Measurements from ENCODE around the gene ACSBG1.

DNA sequence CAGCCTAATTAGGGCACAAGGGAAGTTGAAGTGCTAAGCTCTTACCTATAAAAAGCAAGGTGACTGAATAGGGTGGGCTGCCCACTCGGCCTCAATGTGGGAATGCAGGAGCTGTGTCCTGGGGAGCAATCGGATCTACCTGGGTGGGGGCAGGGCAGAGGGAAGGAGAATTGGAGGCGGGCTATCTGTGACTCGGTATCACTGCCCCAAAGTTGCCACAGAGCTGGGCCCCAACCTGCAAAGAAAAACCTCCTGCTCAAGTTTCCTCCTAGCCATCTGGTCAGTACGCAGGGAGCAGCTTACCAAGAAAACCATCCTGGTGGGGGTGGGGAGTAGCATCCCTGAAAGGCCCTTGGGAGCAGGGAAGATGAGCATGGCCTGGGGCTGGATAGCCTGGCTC, 113.8 kb downstream of the ACSBG1 start:
- no peak for TF ChIP-seq POLR2A (IDR thresholded peaks at IDR 0.05)
- TF ChIP-seq, protein P1, sequence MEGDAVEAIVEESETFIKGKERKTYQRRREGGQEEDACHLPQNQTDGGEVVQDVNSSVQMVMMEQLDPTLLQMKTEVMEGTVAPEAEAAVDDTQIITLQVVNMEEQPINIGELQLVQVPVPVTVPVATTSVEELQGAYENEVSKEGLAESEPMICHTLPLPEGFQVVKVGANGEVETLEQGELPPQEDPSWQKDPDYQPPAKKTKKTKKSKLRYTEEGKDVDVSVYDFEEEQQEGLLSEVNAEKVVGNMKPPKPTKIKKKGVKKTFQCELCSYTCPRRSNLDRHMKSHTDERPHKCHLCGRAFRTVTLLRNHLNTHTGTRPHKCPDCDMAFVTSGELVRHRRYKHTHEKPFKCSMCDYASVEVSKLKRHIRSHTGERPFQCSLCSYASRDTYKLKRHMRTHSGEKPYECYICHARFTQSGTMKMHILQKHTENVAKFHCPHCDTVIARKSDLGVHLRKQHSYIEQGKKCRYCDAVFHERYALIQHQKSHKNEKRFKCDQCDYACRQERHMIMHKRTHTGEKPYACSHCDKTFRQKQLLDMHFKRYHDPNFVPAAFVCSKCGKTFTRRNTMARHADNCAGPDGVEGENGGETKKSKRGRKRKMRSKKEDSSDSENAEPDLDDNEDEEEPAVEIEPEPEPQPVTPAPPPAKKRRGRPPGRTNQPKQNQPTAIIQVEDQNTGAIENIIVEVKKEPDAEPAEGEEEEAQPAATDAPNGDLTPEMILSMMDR (IDR thresholded peaks at IDR 0.05): no peak

All from prostate gland (tissue), 2 donors.